AG09319 (cell line): Measurements from ENCODE around the gene FBXO5.

Experiments used
- DNase-seq: peaks from one replicate; pipeline ENCODE4 v3.0.0-alpha.2; 2010; ENCODE audit warnings: low read depth; ENCODE audit errors: extremely low read depth
- TF ChIP-seq, protein P1 (sequence below): IDR thresholded peaks from 2 replicates; pipeline ENCODE4 v1.5.1; 2011; ENCODE audit warnings: low read depth, mild to moderate bottlenecking, inconsistent platforms, low read length, moderate library complexity

The FBXO5 gene

DNA sequence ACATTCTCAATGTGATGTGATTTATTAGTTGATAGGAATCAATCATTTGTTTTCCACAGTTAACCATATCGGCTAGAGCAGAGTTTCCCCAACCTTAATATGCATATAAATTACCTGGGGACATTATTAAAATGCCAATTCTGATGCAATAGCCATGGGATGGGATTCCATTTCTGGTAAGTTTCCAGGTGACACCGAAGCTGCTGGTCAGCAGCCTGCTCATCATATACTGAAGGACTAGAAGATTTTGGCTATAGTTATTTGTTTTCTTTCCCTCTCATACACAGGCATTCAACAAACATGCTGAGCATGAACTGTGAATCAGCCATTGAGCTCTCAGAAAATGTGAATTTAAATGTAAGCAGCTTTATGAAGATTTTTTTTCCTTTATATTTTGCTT is 35.8 kb downstream of the FBXO5 start:
- no peak for DNase-seq
- TF ChIP-seq, protein P1, sequence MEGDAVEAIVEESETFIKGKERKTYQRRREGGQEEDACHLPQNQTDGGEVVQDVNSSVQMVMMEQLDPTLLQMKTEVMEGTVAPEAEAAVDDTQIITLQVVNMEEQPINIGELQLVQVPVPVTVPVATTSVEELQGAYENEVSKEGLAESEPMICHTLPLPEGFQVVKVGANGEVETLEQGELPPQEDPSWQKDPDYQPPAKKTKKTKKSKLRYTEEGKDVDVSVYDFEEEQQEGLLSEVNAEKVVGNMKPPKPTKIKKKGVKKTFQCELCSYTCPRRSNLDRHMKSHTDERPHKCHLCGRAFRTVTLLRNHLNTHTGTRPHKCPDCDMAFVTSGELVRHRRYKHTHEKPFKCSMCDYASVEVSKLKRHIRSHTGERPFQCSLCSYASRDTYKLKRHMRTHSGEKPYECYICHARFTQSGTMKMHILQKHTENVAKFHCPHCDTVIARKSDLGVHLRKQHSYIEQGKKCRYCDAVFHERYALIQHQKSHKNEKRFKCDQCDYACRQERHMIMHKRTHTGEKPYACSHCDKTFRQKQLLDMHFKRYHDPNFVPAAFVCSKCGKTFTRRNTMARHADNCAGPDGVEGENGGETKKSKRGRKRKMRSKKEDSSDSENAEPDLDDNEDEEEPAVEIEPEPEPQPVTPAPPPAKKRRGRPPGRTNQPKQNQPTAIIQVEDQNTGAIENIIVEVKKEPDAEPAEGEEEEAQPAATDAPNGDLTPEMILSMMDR, result no peak

DNA sequence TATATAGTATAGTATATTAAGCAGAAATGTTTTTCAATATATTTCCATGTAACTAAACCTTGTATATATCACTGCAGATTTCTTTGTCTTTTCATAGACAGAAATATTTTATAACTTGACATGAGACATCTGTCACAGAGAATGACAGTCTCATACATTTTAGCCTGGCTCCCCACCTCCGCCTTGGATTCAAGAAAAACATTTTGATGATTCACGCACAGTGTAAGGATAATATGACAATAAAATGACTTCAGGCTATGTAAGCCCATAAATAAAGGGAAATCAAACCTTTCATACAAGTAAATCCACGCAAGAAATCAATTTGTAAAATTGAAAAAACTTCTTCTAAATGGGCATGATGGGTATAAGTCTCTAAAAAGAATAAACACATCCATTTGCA is 36.4 kb downstream of the FBXO5 start:
- TF ChIP-seq, protein P1, result no peak
- no peak for DNase-seq

DNA sequence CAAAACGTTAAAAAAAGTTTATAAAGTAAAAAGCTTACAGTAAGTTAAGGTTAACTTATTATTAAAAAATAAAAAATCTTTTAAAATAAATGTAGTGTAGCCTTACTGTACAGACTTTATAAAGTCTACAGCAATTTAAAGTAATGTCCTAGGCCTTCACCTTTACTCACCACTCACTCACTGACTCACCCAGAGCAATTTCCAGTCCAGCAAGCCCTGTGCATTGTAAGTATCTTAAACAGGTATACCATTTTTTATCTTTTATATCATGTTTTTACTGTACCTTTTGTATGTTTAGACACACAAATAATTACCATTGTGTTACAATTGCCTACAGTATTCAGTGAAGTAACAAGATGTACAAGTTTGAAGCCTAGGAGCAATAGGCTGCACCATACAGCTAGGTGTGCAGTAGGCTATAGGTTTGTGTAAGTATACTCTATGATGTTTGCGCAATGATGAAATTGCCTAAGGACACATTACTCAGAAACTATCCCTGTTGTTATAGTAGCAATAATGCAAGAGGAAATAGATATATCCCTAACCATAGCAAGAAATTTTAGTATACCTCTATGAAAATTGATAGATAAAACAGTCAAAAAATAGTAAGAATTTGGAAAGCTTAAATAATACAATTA is 39.5 kb downstream of the FBXO5 start:
- TF ChIP-seq, protein P1, result no peak
- DNase-seq, result no peak

DNA sequence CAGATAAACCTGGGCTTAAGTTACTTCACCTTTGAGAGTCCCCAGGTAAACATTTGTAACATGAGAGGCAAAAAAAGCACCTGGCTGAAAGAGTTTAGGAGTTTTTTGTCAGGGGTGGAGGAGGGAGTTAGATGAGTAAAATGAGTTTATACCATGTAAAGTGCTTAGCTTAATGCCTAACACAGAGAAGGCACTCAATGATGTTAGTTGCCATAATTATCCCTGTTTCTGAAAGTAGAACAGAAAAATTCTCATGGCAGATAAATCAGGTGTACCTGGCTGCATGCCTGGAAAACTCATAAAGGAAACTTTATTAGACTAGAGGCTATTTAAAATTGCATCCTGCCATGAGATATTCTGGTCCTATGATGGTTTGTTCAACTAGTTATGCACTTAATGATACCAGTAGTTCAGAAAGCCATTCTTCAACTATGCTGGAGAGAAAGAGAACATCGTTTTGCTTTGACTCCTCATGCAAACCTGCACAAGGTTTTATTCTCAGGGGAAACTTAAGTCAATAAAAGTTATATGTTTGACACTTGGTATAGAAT is 40.4 kb downstream of the FBXO5 start:
- DNase-seq, result no peak
- TF ChIP-seq, protein P1, result no peak

DNA sequence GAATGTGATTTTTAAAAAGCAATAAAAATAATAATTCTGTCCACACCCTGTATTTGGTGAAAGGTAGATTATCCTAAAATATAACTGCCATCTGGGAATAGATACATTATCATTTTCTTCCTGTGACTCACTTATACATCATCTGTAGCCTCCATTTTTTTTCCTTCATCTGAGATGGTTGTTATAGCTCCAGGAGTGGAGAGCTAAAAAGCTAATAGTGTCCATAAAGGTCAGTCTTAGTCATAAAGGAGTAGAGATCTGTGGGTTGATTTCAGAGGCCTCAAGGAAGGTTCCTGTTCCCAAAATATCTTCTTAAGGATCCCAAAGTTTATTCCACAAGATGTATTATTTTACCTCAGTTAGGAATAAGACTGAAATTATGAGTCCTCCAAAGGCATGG is 41.1 kb downstream of the FBXO5 start:
- DNase-seq, result no peak
- TF ChIP-seq, protein P1, result no peak

DNA sequence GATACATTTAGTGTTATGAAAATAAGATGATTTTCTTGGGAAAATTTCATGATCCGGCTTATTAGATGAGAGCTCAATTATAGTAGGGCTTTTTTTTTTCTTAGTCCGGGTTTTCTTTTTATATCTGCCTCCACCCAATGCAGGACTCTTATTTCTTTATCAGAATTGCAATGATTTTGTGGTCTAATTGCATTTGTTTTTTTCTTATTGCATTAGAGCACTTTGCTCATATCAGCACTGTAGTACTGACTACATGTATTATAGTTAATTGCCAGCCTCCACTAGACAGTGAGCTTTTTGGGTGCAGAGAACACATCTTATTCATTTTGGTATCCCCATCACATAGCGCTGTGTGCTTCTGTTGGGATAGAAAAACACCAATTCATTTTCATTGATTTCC is 50.0 kb downstream of the FBXO5 start:
- TF ChIP-seq, protein P1, result no peak
- no peak for DNase-seq

DNA sequence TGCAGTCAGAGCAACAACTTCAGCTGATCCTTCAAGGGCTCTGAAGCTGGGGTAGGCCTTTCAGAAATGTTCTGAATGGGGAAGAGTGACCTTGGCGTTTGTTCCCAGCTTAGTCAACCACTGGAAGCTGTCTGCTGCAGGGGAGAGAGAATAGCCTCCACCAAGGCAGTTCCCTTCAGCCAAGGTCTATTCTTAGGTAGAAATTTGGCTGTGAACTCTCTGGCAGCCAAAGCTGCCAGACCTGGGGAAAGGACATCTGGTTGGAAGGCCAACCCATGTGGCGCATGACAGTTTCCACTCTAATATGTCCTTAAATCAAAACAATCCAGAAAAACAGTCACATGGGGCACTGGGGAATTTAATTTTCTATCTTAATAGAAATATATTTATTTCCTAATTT is 60.1 kb downstream of the FBXO5 start:
- TF ChIP-seq, protein P1, result no peak

More for the DNA sequence above, 60.1 kb downstream of the FBXO5 start:
- no peak for DNase-seq
